ENCODE measurements around the gene ALPI. TPM values are rescaled to one million over a fixed set of nuclear protein-coding genes. Genes with fewer than 3 reads are reported as not detected.

Gene ALPI
- total RNA-seq, 1 experiment from 2014 or later: not detected

DNA sequence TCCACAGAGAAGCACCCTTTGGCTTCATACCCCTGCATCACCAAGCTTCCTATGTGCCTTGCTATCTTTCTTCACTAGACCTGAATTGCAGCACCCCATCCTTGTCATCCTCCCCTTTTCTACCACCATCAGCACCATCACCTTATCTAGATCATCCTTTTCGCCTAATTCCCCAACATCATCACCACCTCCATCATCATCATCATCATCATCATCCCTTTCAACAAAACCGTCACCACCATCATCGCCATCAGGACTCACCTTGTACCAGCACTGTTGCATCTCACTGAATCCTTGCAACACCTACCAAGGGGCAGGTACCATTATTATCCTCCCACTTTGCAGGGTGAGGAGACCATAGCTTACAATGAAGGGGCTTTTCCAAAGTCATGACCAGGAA, 42.5 kb downstream of the ALPI start:
- H3K79me2 ChIP-seq (ENCODE audit: low read length): no peaks in the 10 kb centered on the region
- no peaks in the 10 kb centered on the region for H3K36me3 ChIP-seq (ENCODE audit: low read depth, low read length)
- no peak overlapping the region for H2AFZ ChIP-seq (ENCODE audit: low read length)
- intact Hi-C loops (cut with micrococcal nuclease): no loop called here
- DNase-seq (no peak), ATAC-seq (no peak)
- CTCF ChIA-PET: no interaction called here
- POLR2A ChIA-PET (ENCODE audit: unreplicated experiment): no interaction called here
- no peak overlapping the region for H3K9ac ChIP-seq (ENCODE audit: low read length)
- TF ChIP-seq EZH2 (IDR thresholded peaks at IDR 0.05; ENCODE audit: low read length, unreplicated experiment) (no peak), EZH2phosphoT487 (IDR thresholded peaks at IDR 0.05; ENCODE audit: borderline replicate concordance, low read length) (no peak)
- TF ChIP-seq, protein P1, sequence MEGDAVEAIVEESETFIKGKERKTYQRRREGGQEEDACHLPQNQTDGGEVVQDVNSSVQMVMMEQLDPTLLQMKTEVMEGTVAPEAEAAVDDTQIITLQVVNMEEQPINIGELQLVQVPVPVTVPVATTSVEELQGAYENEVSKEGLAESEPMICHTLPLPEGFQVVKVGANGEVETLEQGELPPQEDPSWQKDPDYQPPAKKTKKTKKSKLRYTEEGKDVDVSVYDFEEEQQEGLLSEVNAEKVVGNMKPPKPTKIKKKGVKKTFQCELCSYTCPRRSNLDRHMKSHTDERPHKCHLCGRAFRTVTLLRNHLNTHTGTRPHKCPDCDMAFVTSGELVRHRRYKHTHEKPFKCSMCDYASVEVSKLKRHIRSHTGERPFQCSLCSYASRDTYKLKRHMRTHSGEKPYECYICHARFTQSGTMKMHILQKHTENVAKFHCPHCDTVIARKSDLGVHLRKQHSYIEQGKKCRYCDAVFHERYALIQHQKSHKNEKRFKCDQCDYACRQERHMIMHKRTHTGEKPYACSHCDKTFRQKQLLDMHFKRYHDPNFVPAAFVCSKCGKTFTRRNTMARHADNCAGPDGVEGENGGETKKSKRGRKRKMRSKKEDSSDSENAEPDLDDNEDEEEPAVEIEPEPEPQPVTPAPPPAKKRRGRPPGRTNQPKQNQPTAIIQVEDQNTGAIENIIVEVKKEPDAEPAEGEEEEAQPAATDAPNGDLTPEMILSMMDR (conservative IDR thresholded peaks at IDR 0.05; ENCODE audit: low read depth, low read length): no peak
- no TSS peak for BruUV-seq (replicated peaks)
- H3K4me2 ChIP-seq (ENCODE audit: low read length): no peak overlapping the region
- H3K9me3 ChIP-seq (ENCODE audit: low read length): no peaks in the 10 kb centered on the region
- H3F3A ChIP-seq (ENCODE audit: low read length, unreplicated experiment): no peaks in the 10 kb centered on the region
- H3K27me3 ChIP-seq (ENCODE audit: low read length): peaks cover 6% of the 10 kb centered on the region
- H4K20me1 ChIP-seq (ENCODE audit: low read length): no peaks in the 10 kb centered on the region
- no peak overlapping the region for H3K4me3 ChIP-seq (ENCODE audit: low read length)
- H3K9me2 ChIP-seq (replicated peaks; ENCODE audit: low read length): no peaks in the 10 kb centered on the region
- H3K27ac ChIP-seq (ENCODE audit: low read length): no peak overlapping the region
- H3K4me1 ChIP-seq (ENCODE audit: insufficient read depth, low read length): no peaks in the 10 kb centered on the region

DNA sequence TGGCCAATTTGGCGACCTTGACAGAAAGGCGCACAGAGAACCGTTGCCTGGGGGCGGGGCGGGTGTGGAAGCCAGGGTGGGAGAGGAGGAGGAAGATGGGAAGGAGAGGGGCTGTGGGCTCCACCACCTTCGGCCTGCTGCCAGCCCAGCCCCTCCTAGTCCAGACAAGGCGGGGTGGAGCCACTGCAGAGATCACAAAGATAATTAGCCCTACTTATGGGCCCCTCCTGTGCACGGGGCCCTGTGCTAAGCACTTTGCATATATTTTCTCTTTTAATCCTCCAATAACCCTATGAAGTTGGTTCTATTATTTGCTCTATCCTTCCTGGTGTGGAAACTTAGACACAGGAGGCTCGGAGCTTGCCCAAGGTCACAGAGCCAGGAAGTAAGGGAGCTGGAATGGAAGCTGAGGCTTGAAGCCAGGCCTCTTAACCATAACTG, 45.4 kb downstream of the ALPI start:
- CTCF ChIA-PET: no interaction called here
- Histone ChIP-seq H2AFZ (ENCODE audit: low read length) (no peak overlapping the region), H3K36me3 (ENCODE audit: low read depth, low read length) (no peaks in the 10 kb centered on the region), H3F3A (ENCODE audit: low read length, unreplicated experiment) (no peaks in the 10 kb centered on the region), H4K20me1 (ENCODE audit: low read length) (no peaks in the 10 kb centered on the region), H3K27ac (ENCODE audit: low read length) (no peak overlapping the region), H3K9ac (ENCODE audit: low read length) (no peak overlapping the region), H3K4me2 (ENCODE audit: low read length) (no peak overlapping the region), H3K27me3 (ENCODE audit: low read length) (peaks cover 23% of the 10 kb centered on the region), H3K9me2 (replicated peaks; ENCODE audit: low read length) (no peaks in the 10 kb centered on the region), H3K4me1 (ENCODE audit: insufficient read depth, low read length) (no peaks in the 10 kb centered on the region), H3K9me3 (ENCODE audit: low read length) (no peaks in the 10 kb centered on the region), H3K4me3 (ENCODE audit: low read length) (no peak overlapping the region), H3K79me2 (ENCODE audit: low read length) (no peaks in the 10 kb centered on the region)
- DNase-seq: no peak
- intact Hi-C loops (cut with micrococcal nuclease): no loop called here
- TF ChIP-seq, protein P1 (conservative IDR thresholded peaks at IDR 0.05; ENCODE audit: low read depth, low read length): no peak
- TF ChIP-seq EZH2 (IDR thresholded peaks at IDR 0.05; ENCODE audit: low read length, unreplicated experiment) (no peak), EZH2phosphoT487 (IDR thresholded peaks at IDR 0.05; ENCODE audit: borderline replicate concordance, low read length) (no peak)
- no TSS peak for BruUV-seq (replicated peaks)
- POLR2A ChIA-PET (ENCODE audit: unreplicated experiment): no interaction called here
- ATAC-seq: no peak

DNA sequence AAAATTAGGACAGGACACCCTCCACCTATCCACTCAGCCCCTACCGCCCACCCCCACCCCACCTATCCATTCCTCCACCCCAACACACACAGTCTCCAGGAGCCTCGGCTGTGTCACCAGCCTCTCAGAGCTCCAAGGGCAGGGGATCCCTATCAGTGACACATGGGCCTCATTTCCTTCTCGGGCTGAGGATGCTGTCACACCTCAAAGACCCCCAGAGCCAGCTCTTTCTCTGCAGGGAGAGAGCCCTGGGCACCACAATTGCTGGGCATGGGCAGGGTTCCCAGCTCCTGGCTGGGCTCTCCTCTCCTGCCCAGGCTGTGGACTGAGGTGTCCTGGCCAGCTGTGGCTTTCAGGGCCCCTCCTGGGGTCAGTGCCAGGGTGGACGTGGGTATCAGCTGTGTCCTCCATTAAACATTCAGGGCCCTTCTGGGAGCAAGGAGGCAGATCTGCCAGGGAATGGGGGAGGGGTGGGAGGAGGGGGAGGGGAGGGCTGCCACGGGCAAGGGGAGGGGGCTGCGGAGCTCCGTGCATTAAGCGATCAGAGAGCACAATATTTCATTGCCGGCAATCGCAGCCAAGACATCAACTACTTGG, 45.9 kb downstream of the ALPI start:
- Histone ChIP-seq H3K9me2 (replicated peaks; ENCODE audit: low read length) (no peaks in the 10 kb centered on the region), H3K9ac (ENCODE audit: low read length) (no peak overlapping the region), H3K4me2 (ENCODE audit: low read length) (no peak overlapping the region), H3K79me2 (ENCODE audit: low read length) (no peaks in the 10 kb centered on the region), H3K36me3 (ENCODE audit: low read depth, low read length) (no peaks in the 10 kb centered on the region), H4K20me1 (ENCODE audit: low read length) (no peaks in the 10 kb centered on the region), H2AFZ (ENCODE audit: low read length) (no peak overlapping the region), H3F3A (ENCODE audit: low read length, unreplicated experiment) (no peaks in the 10 kb centered on the region), H3K4me3 (ENCODE audit: low read length) (no peak overlapping the region), H3K9me3 (ENCODE audit: low read length) (no peaks in the 10 kb centered on the region), H3K4me1 (ENCODE audit: insufficient read depth, low read length) (no peaks in the 10 kb centered on the region), H3K27me3 (ENCODE audit: low read length) (peaks cover 23% of the 10 kb centered on the region), H3K27ac (ENCODE audit: low read length) (no peak overlapping the region)
- no peak for DNase-seq
- POLR2A ChIA-PET (ENCODE audit: unreplicated experiment): no interaction called here
- ATAC-seq: no peak
- intact Hi-C loops (cut with micrococcal nuclease): no loop called here
- TF ChIP-seq, protein P1 (conservative IDR thresholded peaks at IDR 0.05; ENCODE audit: low read depth, low read length): no peak
- TF ChIP-seq EZH2phosphoT487 (IDR thresholded peaks at IDR 0.05; ENCODE audit: borderline replicate concordance, low read length): no peak
- TF ChIP-seq EZH2 (IDR thresholded peaks at IDR 0.05; ENCODE audit: low read length, unreplicated experiment): no peak
- CTCF ChIA-PET: no interaction called here
- no TSS peak for BruUV-seq (replicated peaks)
